Lower lobe of right lung (tissue), 2 donors: ENCODE results near the gene LACTBL1. TPM values are rescaled to one million over a fixed set of nuclear protein-coding genes. Genes with fewer than 3 reads are reported as not detected.
A peak's percentile ranks its signal among the peaks of the same experiment; 100 is the strongest.
"Not testable (repeated sequence)": the region's sequence is repeated elsewhere in the genome, so short reads cannot be mapped to it uniquely, and the experiment has no call there.

Experiments used
- ATAC-seq, 2 donors: fragments of 200-7000 bp; cut with Tn5 transposase; one replicate each; pipeline ENCODE4 v1.9.1; 2020 to 2022; ENCODE audit warnings: mild to moderate bottlenecking in 2 of 2, moderate library complexity in 2 of 2
- DNase-seq: peaks from one replicate; pipeline ENCODE4 v3.0.0-alpha.2; 2020
- H3K27ac ChIP-seq: fragments of 200-600 bp; one replicate; pipeline ENCODE4 v1.8.0; 2022
- H3K27me3 ChIP-seq: fragments of 200-600 bp; one replicate; pipeline ENCODE4 v1.8.0; 2022; ENCODE audit warnings: low read depth
- H3K36me3 ChIP-seq: fragments of 200-600 bp; one replicate; pipeline ENCODE4 v1.8.0; 2022; ENCODE audit warnings: mild to moderate bottlenecking
- H3K4me1 ChIP-seq: fragments of 200-600 bp; one replicate; pipeline ENCODE4 v1.8.0; 2022
- H3K4me3 ChIP-seq: fragments of 200-600 bp; one replicate; pipeline ENCODE4 v1.8.0; 2022; ENCODE audit warnings: mild to moderate bottlenecking
- H3K9me3 ChIP-seq: fragments of 200-600 bp; one replicate; pipeline ENCODE4 v1.8.0; 2022
- CTCF ChIP-seq: fragments of 200-600 bp; IDR thresholded peaks from one replicate; pipeline ENCODE4 v1.8.0; 2022; ENCODE audit warnings: antibody characterized with exemption, mild to moderate bottlenecking
- intact Hi-C: fragments of 100-400 bp; cut with DNase I; formaldehyde crosslinking; loops from one replicate; pipeline ENCODE4 v1.11.0; 2022
- total RNA-seq: library from RNA; stranded (reverse); fragmentation: NEBNext Ultra II Directional; extraction: Animal tissue kit (Norgen Biotek cat#: 25700); gene quantifications from one replicate; pipeline ENCODE4 v1.2.1, GENCODE V29; 2021
- donor health status: DM: no; HTN: yes; CAD: no; lungs with severe emphysema.

LACTBL1 gene
- total RNA-seq, 1 donor from 2014 or later, result not detected

- Histone ChIP-seq H3K4me1 (peaks cover 23% of the 10 kb centered on the region), H3K4me3 (peak overlapping the region; percentile 96), H3K27me3 (no peaks in the 10 kb centered on the region), H3K9me3 (no peaks in the 10 kb centered on the region), H3K27ac (peak overlapping the region; percentile 93), H3K36me3 (no peaks in the 10 kb centered on the region)
- ATAC-seq (peak; percentile 1 to 8), DNase-seq (no peak)
- TF ChIP-seq CTCF, result no peak
- intact Hi-C loops, result no loop called here
Measured at GRCh38 chr1:23018661-23019093, 46.0 kb upstream of the LACTBL1 start.

- intact Hi-C loops, result no loop called here
- peak; percentile 42 to 51 for ATAC-seq
- no peak for TF ChIP-seq CTCF
Measured at GRCh38 chr1:23013657-23014056, 41.0 kb upstream of the LACTBL1 start.

GRCh38 chr1:23010025-23010424, 37.4 kb upstream of the LACTBL1 start:
- H3K4me1 ChIP-seq, ATAC-seq, H3K36me3 ChIP-seq, H3K9me3 ChIP-seq, H3K27me3 ChIP-seq, H3K4me3 ChIP-seq, H3K27ac ChIP-seq, intact Hi-C loops, DNase-seq: not testable (repeated sequence)

More at GRCh38 chr1:23013657-23014056, 41.0 kb upstream of the LACTBL1 start:
- no peak overlapping the region for H3K27ac ChIP-seq
- H3K4me3 ChIP-seq, result no peak overlapping the region
- no peak for DNase-seq
- no peaks in the 10 kb centered on the region for H3K36me3 ChIP-seq
- no peaks in the 10 kb centered on the region for H3K4me1 ChIP-seq
- no peaks in the 10 kb centered on the region for H3K9me3 ChIP-seq
- no peaks in the 10 kb centered on the region for H3K27me3 ChIP-seq

- ATAC-seq (no peak), DNase-seq (no peak)
- H3K4me1 ChIP-seq, result no peaks in the 10 kb centered on the region
- H3K27ac ChIP-seq, result no peak overlapping the region
- H3K36me3 ChIP-seq, result no peaks in the 10 kb centered on the region
- no peak for TF ChIP-seq CTCF
- intact Hi-C loops, result no loop called here
- no peaks in the 10 kb centered on the region for H3K9me3 ChIP-seq
- H3K4me3 ChIP-seq, result no peak overlapping the region
- H3K27me3 ChIP-seq, result no peaks in the 10 kb centered on the region
Measured at GRCh38 chr1:23008901-23009300, 36.2 kb upstream of the LACTBL1 start.

GRCh38 chr1:23007106-23007505, 34.4 kb upstream of the LACTBL1 start:
- DNase-seq, result no peak
- Histone ChIP-seq H3K9me3 (no peaks in the 10 kb centered on the region), H3K4me3 (no peak overlapping the region), H3K4me1 (no peaks in the 10 kb centered on the region), H3K27me3 (no peaks in the 10 kb centered on the region), H3K36me3 (no peaks in the 10 kb centered on the region), H3K27ac (no peak overlapping the region)
- intact Hi-C loops, result no loop called here
- no peak for ATAC-seq
- no peak for TF ChIP-seq CTCF

- H3K4me1 ChIP-seq, DNase-seq, H3K27me3 ChIP-seq, H3K36me3 ChIP-seq, ATAC-seq, intact Hi-C loops, H3K9me3 ChIP-seq, H3K27ac ChIP-seq, H3K4me3 ChIP-seq: not testable (repeated sequence)
Measured at GRCh38 chr1:23004769-23005168, 32.1 kb upstream of the LACTBL1 start.

GRCh38 chr1:23004112-23004511, 31.4 kb upstream of the LACTBL1 start:
- Histone ChIP-seq H3K4me1 (no peaks in the 10 kb centered on the region), H3K36me3 (no peaks in the 10 kb centered on the region), H3K27ac (no peak overlapping the region), H3K27me3 (no peaks in the 10 kb centered on the region), H3K4me3 (no peak overlapping the region), H3K9me3 (no peaks in the 10 kb centered on the region)
- TF ChIP-seq CTCF, result no peak
- DNase-seq, result no peak
- intact Hi-C loops, result no loop called here
- ATAC-seq, result no peak

- H3K4me1 ChIP-seq, ATAC-seq, H3K27ac ChIP-seq, intact Hi-C loops, H3K9me3 ChIP-seq, H3K4me3 ChIP-seq, H3K27me3 ChIP-seq, H3K36me3 ChIP-seq, DNase-seq: not testable (repeated sequence)
Measured at GRCh38 chr1:23002218-23002617, 29.6 kb upstream of the LACTBL1 start.

- ATAC-seq, H3K27me3 ChIP-seq, H3K27ac ChIP-seq, H3K4me1 ChIP-seq, H3K4me3 ChIP-seq, H3K9me3 ChIP-seq, intact Hi-C loops, DNase-seq, H3K36me3 ChIP-seq: not testable (repeated sequence)
Measured at GRCh38 chr1:23000133-23000532, 27.5 kb upstream of the LACTBL1 start.
